Measurements from ENCODE around the gene GALNT3. TPM values are rescaled to one million over a fixed set of nuclear protein-coding genes. Genes with fewer than 3 reads are reported as not detected.

GALNT3 gene
- total RNA-seq, 4 donors from 2014 or later = 0.82 to 2.7 (median 1.7) TPM

Other genes starting within 250 kb of the GALNT3 start
- gene TTC21B, start 159.5 kb upstream of the GALNT3 start, total RNA-seq = 10 to 100 TPM; 15.5 to 32.6 (median 17.7) TPM